Heart right ventricle (tissue), 16 donors: ENCODE measurements around the gene ARMH3. TPM values are rescaled to one million over a fixed set of nuclear protein-coding genes. Genes with fewer than 3 reads are reported as not detected.
A peak's percentile ranks its signal among the peaks of the same experiment; 100 is the strongest.

Experiments used
- ATAC-seq, 8 donors: fragments of 200-7000 bp; cut with Tn5 transposase; one replicate each; pipeline ENCODE4 v1.9.1; 2020; ENCODE audit warnings: mild to moderate bottlenecking in 8 of 8, moderate library complexity in 8 of 8, moderate number of reproducible peaks in 1 of 8
- DNase-seq, 2 donors: peaks; one replicate each; pipeline ENCODE4 v3.0.0-alpha.2; 2020
- H3K27ac ChIP-seq, 10 donors: fragments of 200-600 bp; sonication (generic) in 2 of 10; one replicate each; pipeline versions ENCODE4 v1.5.0 to v1.8.0; 2020 to 2022; ENCODE audit warnings: mild to moderate bottlenecking in 3 of 10
- H3K27me3 ChIP-seq, 7 donors: fragments of 200-600 bp; one replicate each; pipeline ENCODE4 v1.8.0; 2021 to 2022; ENCODE audit warnings: mild to moderate bottlenecking in 2 of 7
- H3K36me3 ChIP-seq, 9 donors: fragments of 200-600 bp; sonication (generic) in 1 of 9; one replicate each; pipeline versions ENCODE4 v1.5.0 to v1.8.0; 2020 to 2022; ENCODE audit warnings: mild to moderate bottlenecking in 2 of 9
- H3K4me1 ChIP-seq, 9 donors: fragments of 200-600 bp; sonication (generic) in 1 of 9; one replicate each; pipeline versions ENCODE4 v1.5.0 to v1.8.0; 2020 to 2022; ENCODE audit warnings: mild to moderate bottlenecking in 4 of 9
- H3K4me3 ChIP-seq, 10 donors: fragments of 200-600 bp; sonication (generic) in 2 of 10; one replicate each; pipeline versions ENCODE4 v1.5.0 to v1.8.0; 2020 to 2022; ENCODE audit warnings: mild to moderate bottlenecking in 7 of 10, moderate library complexity in 2 of 10
- H3K9me3 ChIP-seq, 11 donors: fragments of 200-600 bp in 10 of 11; sonication (generic) in 2 of 11; one replicate each; pipeline versions ENCODE4 v1.5.0 to v1.8.0; 2013 to 2022; ENCODE audit warnings: mild to moderate bottlenecking in 2 of 11, control low read depth in 1 of 11, moderate library complexity in 1 of 11
- WGBS, 2 donors: extraction: QIAGEN DNeasy Blood & Tissue Kit; methylation state at CpG; one replicate each; pipeline ENCODE4 v1.1.7; 2013; ENCODE audit warnings: inconsistent platforms in 1 of 2; 5-methylcytosine and 5-hydroxymethylcytosine counted together
- intact Hi-C, 10 donors: fragments of 100-400 bp; cut with DNase I; formaldehyde crosslinking; loops; one replicate each; pipeline versions ENCODE4 v1.11.1 to v1.14.2; 2022
- polyA plus RNA-seq, 2 donors: library from polyadenylated mRNA; stranded (reverse); fragments of 200-250 nt; gene quantifications; one replicate each; pipeline ENCODE4 v1.2.3, GENCODE V29; 2013
- total RNA-seq, 10 donors: library from RNA; stranded (reverse); fragmentation: NEBNext Ultra II Directional in 3 of 10; extraction: Animal tissue kit (Norgen Biotek cat#: 25700) in 3 of 10; gene quantifications; one replicate each; pipeline versions ENCODE4 v1.2.1 to v1.2.4, GENCODE V29; 2021 to 2023
- TF ChIP-seq, protein P1 (sequence below), 9 donors: fragments of 200-600 bp; sonication (generic) in 2 of 9; IDR thresholded peaks; one replicate each; pipeline versions ENCODE4 v1.5.0 to v1.8.0; 2021 to 2022; ENCODE audit warnings: antibody characterized with exemption in 9 of 9, mild to moderate bottlenecking in 5 of 9, moderate library complexity in 1 of 9
- donor health status: Arrhythmogenic right ventricular cardiomyopathy.
- donor health status: ischemic (EF 13 %, LVEDD 7.1; RV severe dilation, severe dysfunction).
- donor health status: healthy with polysubstance abuse.
- donor health status: DM: no; HTN: yes; CAD: no.
- donor health status: DM: no; HTN: no; CAD: no.
- donor health status: ischemic (EF 25% LVEDD 6.9; RV normal size, moderate dysfunction).
- donor health status: ischemic (EF 25% LVEDD 5.7; RV mildly dilated, moderate dysfunction).
- donor health status: healthy.
- donor health status: DM: yes; HTN: yes; CAD: no.
- donor health status: Ischemic cardiomyopathy.
- donor health status: ischemic (EF 35%, LVEDD 5.7; RV mildly dilated, moderate dysfunction).
- donor health status: nonischemic (EF 11% LVEDD 7.7; RV severe dilation, severe dysfunction).
- donor health status: DM: yes; HTN: yes; CAD: no.
- donor health status: PGD.
- donor health status: ischemic (EF 29% LVEDD 5.4; RV normal size, mild dysfunction).
- donor health status: nonischemic (EF 23%, LVEDD 6.1; RV moderate dilation, normal function).

The ARMH3 gene
- total and polyA plus RNA-seq, 12 donors = 24.1 to 96.8 (median 54.1) TPM

DNA sequence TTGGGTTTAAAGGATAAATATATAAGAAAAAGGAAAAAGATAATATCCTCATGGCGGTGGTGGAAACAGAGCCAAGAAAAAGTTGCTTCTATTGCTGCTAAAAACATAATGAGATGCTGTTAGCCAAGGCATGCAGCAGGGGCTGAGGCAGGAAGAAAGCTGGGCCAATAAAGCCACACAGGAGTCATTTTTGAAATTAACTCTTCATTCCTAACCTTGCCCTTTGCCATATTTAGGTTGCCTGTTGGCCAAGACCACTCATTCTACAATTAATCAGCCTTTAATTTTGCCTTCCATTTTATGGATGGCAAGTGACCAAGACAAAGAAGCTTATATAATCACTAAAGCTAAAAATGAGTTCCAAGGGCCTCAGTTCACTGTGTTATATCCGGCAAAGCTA lies 58.2 kb downstream of the ARMH3 start:
- H3K4me3 ChIP-seq = no peak overlapping the region
- DNase-seq (no peak), ATAC-seq (no peak)
- H3K9me3 ChIP-seq = no peaks in the 10 kb centered on the region
- no peaks in the 10 kb centered on the region for H3K27me3 ChIP-seq
- WGBS, 2 donors = 36 to 45% methylated on average over 2 of the region's 2 CpGs
- H3K36me3 ChIP-seq = peaks cover 0 to 96% (median 24%) of the 10 kb centered on the region in 9 donors
- peaks cover 0 to 26% (median 12%) of the 10 kb centered on the region in 9 donors for H3K4me1 ChIP-seq
- intact Hi-C loops = no loop called here
- TF ChIP-seq, protein P1, sequence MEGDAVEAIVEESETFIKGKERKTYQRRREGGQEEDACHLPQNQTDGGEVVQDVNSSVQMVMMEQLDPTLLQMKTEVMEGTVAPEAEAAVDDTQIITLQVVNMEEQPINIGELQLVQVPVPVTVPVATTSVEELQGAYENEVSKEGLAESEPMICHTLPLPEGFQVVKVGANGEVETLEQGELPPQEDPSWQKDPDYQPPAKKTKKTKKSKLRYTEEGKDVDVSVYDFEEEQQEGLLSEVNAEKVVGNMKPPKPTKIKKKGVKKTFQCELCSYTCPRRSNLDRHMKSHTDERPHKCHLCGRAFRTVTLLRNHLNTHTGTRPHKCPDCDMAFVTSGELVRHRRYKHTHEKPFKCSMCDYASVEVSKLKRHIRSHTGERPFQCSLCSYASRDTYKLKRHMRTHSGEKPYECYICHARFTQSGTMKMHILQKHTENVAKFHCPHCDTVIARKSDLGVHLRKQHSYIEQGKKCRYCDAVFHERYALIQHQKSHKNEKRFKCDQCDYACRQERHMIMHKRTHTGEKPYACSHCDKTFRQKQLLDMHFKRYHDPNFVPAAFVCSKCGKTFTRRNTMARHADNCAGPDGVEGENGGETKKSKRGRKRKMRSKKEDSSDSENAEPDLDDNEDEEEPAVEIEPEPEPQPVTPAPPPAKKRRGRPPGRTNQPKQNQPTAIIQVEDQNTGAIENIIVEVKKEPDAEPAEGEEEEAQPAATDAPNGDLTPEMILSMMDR (IDR thresholded peaks at IDR 0.05) = no peak
- H3K27ac ChIP-seq = peak overlapping the region in 1 of 10 donors; percentile 25

DNA sequence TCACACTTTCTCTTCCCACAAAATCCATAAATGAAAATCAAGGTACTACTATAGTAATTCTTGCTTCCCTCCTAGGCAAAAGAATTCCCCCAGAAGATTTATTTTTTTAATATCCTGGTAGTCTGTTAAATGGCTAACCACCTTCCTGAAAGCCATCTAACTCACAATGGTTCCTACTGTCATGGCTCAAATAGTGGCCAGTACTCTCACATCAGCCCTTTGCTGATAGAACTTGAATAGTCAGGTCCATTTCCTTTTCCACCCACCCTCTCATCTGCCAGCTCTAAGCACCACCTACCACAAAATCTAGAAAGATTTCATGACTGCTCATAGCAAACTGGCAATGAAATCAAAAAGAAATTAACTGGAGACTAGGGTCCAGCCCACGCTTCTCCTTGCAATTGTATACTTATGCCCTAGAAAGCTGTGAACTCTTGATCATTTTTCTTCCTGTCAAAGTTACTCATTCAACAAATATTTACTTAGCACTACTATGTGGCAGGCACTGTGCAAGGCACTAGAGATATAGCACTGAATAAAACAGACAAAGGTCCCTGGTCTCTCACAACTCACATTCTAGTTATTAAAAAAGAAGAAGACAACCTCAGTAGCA lies 60.4 kb downstream of the ARMH3 start:
- H3K4me1 ChIP-seq = peaks cover 0 to 15% (median 11%) of the 10 kb centered on the region in 9 donors
- peaks cover 0 to 96% (median 45%) of the 10 kb centered on the region in 9 donors for H3K36me3 ChIP-seq
- intact Hi-C loops = no loop called here
- no peaks in the 10 kb centered on the region for H3K9me3 ChIP-seq
- TF ChIP-seq, protein P1 (IDR thresholded peaks at IDR 0.05) = no peak
- no peaks in the 10 kb centered on the region for H3K27me3 ChIP-seq
- H3K27ac ChIP-seq = no peak overlapping the region
- H3K4me3 ChIP-seq = no peak overlapping the region
- no peak for ATAC-seq
- no peak for DNase-seq
- WGBS, 2 donors = 91 to 97% methylated on average over 1 of the region's 1 CpG

DNA sequence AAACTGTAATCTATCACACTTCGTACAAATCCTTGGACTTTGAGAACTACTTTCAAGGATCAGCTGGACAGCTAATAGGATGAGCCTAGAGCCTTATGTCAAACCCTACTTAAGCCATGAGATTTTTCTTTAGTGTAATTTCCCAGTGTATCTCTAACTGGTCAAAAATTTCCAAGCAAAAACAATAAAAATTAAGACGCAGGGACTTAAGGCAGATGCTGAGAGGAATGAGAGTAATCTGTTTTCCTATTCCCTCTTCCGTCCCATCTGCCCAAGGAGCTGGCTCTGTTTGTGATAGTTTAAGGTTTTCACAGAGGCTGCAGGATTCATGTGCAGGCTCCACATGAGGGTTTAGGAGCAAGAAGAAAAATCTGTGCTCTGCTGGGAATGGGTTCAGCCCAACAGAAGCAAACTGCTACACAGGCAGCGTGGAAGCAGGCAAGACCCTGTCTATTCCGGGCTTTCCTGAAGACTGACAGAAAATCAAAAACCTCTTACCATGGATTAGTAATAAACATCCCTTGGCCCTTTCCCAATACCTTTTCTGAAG lies 62.2 kb downstream of the ARMH3 start:
- H3K36me3 ChIP-seq = peaks cover 0 to 99% (median 57%) of the 10 kb centered on the region in 9 donors

DNA sequence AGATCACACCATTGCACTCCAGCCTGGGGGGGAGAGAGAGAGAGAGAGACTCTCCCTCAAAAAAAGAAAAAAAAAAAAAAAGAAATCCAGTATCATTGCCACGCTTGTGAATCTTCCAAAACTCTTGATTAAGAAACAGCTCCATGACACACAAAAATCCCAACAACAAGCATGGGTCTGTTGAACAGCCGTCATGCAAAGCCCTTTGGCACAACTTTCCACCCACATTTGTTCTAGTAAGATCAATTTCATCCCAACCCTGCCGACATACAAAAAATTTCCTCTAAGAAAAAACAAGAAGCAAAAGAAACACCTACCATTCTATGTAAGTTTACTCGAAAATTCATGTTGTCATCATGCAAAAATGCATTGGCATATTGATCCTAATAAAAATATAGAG lies 62.8 kb downstream of the ARMH3 start:
- H3K4me1 ChIP-seq = peaks cover 0 to 9% (median 3%) of the 10 kb centered on the region in 9 donors

More for the DNA sequence above, 62.2 kb downstream of the ARMH3 start:
- H3K4me1 ChIP-seq = peaks cover 0 to 15% (median 9%) of the 10 kb centered on the region in 9 donors
- TF ChIP-seq, protein P1 (IDR thresholded peaks at IDR 0.05) = no peak
- no peak for DNase-seq
- no peaks in the 10 kb centered on the region for H3K27me3 ChIP-seq
- no peaks in the 10 kb centered on the region for H3K9me3 ChIP-seq
- 92 to 94% methylated on average over 5 of the region's 5 CpGs for WGBS, 2 donors
- no peak overlapping the region for H3K27ac ChIP-seq
- intact Hi-C loops = no loop called here
- H3K4me3 ChIP-seq = no peak overlapping the region
- ATAC-seq = no peak

More for the DNA sequence above, 62.8 kb downstream of the ARMH3 start:
- intact Hi-C loops = no loop called here
- Histone ChIP-seq H3K27ac (no peak overlapping the region), H3K36me3 (peaks cover 0 to 99% (median 62%) of the 10 kb centered on the region in 9 donors), H3K4me3 (no peak overlapping the region), H3K9me3 (no peaks in the 10 kb centered on the region), H3K27me3 (no peaks in the 10 kb centered on the region)
- TF ChIP-seq, protein P1 (IDR thresholded peaks at IDR 0.05) = no peak
- no peak for ATAC-seq
- no peak for DNase-seq
- WGBS, 2 donors = 96 to 97% methylated on average over 4 of the region's 4 CpGs
